Brain pericyte (primary cell): Measurements from ENCODE around the gene ALK.

Experiments
- DNase-seq: peaks from one replicate; pipeline ENCODE4 v3.0.0-alpha.2; 2012; ENCODE audit warnings: low read depth, low spot score

Gene ALK

DNA sequence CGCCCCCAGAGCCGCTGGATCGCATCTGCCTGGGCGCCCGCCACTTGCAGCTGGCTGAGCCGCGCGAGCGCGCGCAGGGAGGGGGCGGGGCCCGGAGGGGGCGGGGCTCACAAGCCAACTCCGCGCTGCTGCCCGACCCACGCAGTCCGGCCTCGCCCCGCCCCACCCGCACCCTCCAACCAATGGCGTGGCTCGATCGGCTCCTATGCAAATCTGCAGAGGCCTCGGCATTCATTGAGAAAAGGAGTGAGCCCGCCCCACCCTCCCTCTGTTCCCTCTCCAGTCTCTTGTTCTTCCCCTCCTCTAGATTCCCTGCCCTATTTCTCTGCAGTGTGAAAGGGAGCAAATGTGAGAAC, at the start of gene ALK:
Gene ALK (minus strand): TSS at position 27 of the 356 bp plus-strand sequence. CDS start 927 bp downstream, outside the sequence.
- no peak for DNase-seq

DNA sequence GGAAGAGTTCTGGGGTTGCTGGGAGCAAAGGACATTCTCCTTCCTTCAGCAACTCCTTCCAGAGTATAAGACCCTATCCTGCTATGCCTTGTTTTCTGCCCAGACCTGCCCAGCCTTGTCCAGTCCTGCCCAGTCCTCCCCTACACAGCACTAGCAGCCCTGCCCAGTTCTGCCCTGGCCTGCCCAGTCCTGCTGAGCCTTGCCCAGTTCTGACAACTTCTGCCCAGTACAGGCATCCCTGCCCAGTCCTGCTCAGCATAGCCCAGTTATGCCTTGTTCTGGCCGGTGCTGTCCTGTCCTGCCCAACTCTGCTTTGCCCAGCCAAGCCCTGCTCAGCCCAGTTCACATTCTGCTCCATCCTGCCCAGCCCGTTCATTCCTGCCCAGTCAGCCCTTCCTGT, 44.9 kb upstream of the ALK start:
- DNase-seq, result no peak

DNA sequence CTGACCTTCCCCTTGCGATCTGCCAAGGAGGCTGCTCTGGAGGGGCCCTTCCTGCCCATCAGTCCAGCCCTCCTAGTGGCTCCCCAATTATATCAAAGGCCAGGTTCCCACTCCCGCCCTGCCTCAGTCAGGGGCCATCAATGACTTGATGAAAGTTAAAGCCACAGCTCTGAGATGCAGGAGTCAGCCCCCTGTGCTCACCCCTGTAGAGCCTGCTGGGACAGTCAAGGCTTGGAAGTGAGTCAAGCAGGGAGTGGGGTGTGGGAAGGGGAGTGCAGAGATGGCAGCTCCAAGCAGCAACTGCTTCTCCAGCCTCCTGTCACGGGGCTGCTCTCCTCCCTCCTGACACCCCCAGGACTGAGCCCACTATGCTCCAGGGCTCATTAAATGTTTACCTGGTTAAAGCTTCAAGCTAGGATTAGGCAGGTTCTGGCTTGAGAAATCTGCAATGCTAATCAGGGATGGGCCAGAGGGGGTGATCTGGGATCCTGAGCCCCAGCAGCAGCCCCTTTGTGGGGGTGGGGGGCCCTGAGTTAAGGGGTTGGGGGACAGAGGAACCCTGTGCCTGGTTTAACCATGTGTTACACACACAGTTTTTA, 42.7 kb upstream of the ALK start:
- DNase-seq, result no peak

DNA sequence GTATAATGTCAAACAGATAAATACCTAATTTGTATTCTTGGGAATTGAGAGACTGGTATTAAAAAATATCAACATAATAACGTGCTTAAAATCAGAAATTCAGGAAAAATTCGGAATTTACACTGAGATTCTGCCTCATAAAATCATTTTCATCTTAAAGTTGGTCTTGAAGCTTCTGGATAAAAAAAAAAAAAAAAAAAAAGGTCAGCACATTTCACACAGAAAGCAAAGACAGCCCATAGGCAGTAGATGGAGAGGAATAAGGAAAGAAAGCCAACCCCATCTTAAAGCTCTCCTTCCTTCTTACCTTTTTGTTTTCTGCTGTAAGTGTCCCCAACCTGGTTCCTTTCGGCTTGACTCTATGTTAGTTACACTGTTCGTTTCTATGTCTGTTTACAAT, 41.5 kb upstream of the ALK start:
- DNase-seq, result no peak

DNA sequence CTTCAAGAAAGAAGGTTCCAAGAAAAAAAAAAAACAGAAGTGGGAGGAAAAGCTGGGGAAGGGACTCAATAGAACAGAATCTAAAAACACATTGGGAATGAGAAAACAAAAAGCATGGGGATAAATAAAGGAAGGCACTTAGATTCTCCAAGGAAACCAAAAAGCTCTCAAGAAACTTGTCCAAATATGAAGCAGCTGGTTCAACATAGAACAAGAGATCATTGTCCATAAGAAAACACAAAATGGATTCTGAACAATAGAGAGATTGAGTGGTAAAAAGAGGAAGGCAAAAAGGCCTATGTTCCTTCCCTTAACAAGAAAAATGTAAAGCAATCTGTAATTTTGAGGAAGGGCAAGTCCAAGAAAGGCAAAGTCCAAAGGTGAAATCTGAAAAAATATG, 32.9 kb upstream of the ALK start:
- no peak for DNase-seq

DNA sequence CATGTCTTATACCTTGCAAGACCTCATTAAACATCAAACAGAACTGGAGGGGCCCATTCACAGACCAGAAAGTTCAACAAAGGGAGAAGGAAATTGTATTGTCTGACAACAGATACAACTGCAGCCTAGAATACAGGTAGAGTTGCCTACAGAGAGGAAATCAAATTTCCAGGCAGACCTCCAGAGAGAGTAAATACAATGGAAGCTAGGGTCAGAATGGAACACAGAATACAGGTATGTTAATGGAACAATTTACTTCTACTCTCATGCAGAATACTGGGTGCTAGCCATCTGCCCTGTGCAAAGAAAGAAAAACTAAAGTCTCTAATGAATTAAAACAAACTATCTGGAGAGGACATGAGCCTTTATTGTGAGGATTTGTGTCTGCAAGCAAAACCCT, 31.6 kb upstream of the ALK start:
- DNase-seq, result no peak

DNA sequence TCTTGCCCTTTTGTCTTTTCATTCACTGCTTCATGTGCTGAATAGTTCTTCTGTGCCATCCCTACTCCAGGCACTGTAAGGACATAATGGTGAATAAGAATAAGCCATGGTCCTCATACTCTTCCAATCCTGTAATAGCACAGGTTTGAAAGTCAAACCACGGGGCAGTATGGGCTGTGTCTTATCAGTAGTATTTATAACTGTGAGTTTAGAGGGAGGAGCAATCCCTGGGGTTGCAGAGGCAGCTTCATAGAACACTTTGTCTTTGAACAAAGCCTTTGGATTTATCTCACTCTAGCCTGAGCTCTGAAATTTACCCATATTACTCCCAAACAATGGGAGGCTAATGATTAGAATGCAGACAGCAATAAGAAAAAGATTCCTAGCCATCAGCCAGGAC, 30.2 kb upstream of the ALK start:
- no peak for DNase-seq

DNA sequence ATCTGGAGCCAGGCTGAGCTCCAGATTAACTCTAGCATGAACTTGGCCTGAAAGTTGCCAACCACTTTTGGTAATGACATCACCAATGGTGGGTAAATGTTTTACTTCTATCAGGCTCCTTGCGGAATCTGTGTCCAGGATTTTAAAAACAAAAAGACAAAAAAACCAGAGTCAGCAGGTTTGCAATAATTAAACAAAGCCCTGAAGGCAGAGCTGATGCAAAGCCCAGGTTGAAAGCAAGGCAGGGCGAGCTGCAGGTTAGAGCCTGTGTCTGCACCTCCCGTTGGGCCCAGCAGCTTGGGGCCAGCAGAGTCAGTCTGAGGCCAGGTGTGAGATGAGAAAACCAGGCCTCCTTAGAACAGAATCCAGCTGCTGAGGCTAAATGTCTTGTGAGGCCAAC, 29.1 kb upstream of the ALK start:
- no peak for DNase-seq

DNA sequence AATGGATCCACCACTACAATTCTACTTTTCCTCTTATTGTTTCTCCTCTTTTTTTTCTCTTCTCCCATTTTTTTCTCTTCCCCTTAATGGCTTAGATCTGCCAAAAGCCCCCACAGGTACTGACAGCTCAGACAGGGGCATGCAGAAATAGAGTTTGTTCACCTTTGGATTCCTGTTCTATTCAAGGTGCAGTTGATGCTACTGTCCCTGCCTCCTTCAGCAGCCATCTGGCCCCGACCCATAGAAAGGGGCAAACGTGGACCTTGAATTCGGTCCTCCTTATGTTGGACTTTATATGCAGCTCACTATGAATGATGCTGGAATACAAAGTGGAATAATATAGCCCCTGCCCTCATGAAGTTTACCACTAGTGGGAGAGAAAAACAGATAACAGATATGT, 27.7 kb upstream of the ALK start:
- DNase-seq, result no peak

DNA sequence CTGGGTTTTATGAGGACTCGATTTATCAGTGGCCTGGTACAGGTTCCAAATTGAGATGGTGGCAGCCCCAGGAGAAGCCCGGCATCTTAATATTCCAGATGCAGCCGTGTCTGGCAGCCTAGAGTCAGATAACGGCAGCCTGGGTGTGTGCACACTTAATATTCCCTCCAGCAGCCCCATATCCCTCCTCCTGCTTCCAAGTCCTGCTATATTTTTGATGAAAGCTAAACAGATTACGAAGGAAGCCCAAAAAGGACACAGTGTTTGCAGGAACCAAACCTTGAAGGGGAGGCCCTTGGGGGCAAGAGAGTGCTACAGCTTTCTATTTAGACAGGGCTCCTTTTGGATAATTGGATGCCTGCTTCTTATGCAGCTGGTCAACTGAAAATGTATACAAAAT, 25.1 kb upstream of the ALK start:
- DNase-seq, result no peak

DNA sequence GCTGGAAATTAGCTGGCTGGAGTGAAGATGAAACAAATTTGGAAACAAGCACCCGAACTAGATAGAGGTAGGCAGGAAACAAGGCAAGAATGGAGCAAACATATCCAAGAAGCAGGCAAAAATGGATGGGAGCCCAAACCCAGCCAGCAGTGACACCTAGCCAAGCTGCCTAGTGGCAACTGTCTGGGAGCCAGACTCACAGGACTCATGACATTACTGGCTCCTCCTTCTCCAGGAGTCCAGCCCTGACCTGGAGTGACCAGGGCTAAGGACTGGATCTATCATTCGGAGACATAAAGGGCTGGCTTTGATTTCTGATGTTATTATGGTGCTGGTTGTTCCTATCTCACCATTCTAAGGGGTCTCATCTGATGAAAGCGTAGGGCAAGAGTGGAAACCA, 21.3 kb upstream of the ALK start:
- no peak for DNase-seq

DNA sequence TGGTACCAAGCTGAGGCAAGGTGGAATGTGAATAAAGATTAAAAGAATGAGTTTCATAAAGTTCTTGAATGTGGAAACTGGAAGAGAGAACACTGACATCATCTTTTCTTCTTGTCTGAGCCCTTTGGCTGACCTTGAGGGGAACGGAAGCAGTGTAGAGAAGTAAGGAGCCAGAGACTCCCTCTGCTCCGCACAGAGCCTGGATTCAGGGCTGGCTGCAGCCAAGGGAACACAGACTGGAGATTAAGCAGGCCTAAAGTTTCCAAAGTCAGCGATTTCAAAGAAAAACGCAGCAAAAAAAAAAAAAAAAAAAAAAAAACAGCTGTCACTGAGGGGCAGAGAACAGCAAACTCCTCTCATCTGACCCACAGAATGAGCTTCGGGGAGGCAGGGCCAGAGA, 19.3 kb upstream of the ALK start:
- DNase-seq, result no peak

DNA sequence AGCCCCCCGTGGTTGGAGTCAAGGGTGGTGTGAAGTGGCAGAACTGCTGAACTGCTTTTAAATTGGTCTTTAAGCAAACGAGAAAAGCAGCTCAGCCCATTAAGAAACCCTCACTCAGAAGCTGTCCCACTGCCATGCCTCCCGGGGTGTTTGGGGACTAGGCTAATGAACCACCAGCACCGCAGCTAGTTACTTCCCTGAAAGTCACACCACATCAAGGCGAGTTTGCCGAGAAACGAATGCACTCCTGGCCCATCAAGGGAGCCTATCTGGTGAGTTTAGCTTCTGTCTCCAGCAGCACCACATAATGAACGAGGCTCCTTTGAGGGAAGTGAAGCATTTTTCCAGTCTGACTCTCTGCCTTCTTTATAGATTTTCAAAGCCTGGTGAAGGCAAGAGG, 14.6 kb upstream of the ALK start:
- no peak for DNase-seq

DNA sequence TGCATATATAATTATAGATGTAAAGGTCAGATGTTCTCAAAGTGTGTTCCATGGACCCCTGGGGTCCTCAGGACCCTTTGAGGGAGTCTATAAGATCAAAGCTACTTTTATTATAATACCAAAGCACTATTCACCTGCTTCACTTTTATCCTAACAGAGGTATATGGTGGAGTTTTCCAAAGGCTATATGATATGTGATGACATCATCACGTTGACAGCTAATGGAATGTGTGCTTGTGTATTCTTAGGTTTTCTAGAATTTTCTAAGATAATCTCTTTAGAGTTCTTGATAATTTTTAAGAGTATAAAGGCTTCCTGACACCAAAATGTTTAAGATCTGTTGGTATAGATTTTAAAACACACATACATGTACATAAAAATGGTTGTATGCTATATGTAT, 10.4 kb upstream of the ALK start:
- DNase-seq, result no peak

DNA sequence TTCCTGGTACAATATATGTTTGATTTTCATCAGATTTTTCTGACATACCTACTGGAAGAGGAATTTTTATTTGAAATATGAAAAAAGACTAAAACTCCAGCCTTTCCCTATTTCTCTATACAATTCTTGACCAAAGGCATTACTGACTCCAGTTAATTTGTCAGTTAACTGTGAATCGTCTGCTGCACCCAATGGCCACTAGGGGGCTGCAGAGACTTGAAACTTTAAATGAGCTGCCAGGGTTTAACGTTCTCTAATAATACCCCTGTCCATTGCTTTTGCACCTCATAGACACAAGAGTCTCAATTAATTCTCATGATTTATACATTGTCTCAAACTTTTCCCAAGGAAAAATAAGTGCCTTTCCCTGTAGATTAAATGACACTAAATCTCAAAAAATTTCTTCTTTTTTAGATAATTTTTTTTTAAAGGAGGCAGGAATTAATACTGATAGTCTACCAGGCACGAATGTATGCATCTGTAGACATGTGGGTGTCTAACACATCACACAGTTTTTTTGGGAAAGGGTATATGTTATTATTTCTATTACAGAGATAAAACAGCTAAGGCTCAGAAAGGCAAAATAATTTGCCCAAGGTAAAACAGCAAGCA, 1.8 kb upstream of the ALK start:
- no peak for DNase-seq

DNA sequence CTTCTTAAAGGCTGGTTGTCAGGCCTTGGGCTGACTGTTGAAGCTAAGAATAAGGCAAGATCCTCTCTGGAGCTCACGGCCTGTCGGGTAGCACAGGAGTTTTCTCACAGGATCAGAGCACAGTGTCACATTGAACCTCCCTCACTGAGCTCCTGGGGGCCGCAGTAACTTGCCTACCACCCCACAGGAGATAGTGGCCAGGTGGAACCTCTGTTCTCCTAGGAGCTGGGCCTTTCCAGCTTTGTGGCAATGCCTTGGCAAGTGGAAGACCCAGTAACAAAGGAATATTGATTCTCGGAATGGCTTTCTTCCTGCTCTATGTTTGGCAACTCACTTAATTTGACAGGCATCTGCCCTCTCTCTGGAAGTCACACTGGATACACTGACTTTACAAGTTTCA, 1.2 kb upstream of the ALK start:
- no peak for DNase-seq

DNA sequence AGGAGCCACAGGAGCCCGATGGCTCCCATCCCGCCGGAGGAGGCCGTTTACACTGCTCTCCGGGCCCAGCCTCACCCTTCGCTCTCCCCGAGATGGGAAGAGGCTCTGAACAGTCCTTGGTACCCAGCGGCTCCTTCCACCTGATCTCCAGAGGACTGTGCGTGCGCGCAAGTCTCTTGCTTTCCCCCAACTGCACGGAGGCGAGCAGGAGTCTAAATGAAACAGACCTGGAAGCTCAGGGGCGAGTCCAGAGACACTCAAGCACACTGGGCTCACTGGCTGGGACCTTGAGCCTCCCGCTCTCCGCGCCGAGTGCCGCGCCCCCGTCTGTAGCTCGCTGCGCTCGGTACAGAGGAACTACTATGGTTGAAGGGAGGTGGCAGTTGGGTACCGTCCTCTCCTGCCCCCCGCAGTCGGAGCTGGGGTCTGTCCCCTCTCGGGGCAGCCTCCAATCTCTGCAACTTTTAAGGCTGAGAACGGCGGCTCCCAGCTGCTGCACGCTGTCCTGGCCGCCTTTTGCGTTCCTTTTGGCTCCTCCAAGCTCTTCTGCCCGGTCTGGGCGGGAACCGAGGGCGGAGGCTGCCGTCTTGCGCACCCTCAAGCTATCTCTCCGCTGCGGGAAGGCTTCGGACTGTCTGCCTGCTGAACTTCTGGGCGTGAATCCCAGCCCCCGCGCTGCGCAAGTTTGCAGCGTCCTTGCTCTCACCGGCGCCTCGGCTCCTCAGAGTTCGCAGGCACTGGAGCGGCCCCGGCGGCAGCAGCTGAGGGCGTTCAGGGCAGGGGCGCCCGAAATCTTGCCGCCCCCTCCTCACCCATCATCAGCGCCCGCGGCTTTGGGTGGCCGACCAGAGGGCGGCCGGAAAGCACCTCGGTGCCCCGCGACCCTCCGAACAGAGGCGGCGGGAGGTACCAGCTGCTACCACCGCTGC, 491 bp downstream of the ALK start:
- no peak for DNase-seq

DNA sequence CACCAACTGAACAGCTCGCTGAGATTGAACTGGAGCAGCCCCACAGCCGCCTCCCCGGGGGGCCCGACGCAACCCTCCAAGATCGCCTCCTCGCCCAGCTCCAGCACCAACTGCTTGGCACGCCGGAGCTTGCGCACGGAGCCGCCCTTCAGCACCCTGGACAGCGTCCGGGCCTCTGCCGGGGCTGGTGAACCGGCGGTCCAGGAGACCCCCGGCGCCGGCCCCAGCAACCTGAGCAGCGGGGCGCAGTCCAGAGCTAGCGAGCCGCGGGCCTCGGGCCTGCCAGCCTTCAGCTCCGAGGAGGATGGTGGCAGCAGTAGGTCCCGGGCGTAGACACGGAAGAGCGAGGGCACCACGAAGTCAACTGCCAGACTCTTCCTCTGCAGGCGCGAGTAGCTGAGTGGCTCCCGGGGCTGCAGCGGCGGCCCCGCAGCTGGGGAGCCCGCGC, 1.2 kb downstream of the ALK start:
- DNase-seq, result peak; percentile 2

DNA sequence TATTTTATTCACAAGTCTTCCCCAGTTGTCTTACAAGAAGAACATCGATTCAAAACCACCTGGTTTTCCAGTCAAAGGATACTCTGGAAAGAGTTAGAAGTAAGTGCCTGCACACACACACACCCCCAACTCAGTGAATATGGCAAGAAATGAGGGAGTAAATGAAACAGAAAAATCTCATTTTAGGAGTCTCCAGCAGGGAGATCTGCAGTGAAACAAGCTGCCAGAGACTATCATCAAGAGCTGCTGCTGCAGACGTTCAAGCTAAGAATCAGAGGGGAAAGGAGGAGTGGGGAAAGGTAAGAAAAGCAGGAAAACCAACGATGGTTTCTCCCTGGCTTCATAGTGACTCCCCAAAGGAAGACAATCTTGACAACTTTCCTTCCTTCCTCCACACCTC, 2.4 kb downstream of the ALK start:
- no peak for DNase-seq

DNA sequence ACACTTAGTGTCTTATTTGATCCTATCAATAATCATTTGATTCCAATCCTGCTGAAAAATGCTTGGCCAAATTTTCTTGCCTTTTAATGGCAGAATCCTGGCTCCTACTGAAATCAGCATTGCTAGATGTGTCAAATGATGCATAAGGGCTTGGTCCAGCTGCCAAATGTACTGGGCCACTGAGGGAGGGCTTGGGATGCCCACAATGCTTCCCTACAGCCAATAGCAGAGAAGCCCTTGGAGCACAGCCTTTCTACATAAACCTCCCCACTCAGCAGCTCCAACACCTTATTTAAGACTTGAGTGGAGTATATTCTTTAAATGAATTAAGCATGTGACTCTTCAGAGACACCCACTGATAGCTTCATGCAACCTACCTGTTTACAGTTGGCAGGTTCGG, 3.6 kb downstream of the ALK start:
- DNase-seq, result no peak

DNA sequence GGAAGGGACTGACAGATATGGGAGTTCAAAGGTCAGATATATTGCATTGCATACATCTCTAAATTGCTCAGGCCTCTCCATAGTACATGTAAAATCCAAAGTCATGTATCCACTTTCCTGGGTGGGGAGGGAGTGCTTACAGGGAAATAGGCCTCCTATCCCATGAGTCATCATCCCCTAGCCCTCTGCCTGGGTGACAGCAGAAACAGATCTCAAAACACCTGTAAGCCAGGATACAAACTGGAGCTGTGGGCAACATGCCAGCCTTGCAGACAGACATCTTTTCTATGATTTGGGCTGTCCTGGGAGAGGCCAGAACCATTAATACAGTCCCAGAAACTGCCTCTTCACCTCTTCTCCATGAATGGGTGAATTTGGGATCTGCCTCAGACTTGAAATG, 4.8 kb downstream of the ALK start:
- DNase-seq, result no peak

DNA sequence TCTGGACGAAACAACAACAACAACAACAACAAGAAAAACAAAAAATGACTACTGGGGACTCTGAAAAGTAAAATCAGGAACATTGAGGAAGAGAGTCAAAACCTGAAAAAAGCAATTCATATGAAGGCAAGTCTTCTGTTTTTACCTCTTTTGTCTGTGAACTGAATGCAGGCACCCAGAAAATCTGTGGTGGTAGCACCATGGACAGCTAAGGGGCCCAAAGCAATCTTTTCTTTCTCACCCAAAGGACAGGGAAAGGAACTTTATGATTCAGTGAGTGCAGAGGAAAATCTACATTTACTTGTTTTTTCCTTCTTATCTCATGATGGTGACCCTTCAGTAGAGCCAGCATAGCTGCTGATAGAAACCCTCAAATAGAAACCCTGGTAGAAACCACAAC, 10.4 kb downstream of the ALK start:
- DNase-seq, result no peak

DNA sequence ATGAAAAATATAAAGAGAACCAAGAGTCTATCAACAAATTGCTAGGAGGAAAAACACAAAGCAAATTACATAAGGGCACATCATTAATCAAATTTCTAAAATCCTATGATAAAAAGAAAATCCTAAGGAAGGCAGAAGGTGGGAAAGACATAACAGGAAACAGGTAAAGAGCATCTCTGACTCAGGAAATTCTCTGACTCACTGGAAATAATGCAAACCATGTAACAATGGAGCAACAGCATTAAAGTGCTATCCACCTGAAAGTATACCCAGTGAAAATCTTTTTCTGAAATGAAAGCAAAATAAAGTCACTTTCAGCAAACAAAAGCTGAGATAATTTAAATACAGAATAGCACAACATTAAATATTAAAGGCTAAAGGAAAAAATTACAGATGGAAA, 10.9 kb downstream of the ALK start:
- DNase-seq, result no peak
